SJCRH30 (cell line): ENCODE measurements around the gene HCFC1. TPM values are rescaled to one million over a fixed set of nuclear protein-coding genes. Genes with fewer than 3 reads are reported as not detected.

Experiments used
- DNase-seq, 2 experiments: peaks; one replicate each; pipeline ENCODE4 v3.0.0-alpha.2; 2015 to 2020
- H3K27ac ChIP-seq: fragments of 250-450 bp; sonication (Bioruptor Pico); 2 replicates; pipeline ENCODE4 v1.5.1; 2020; ENCODE audit warnings: mild to moderate bottlenecking, moderate library complexity
- H3K27me3 ChIP-seq: fragments of 250-450 bp; sonication (Bioruptor Pico); 2 replicates; pipeline ENCODE4 v1.5.1; 2020; ENCODE audit warnings: mild to moderate bottlenecking, moderate library complexity
- H3K36me3 ChIP-seq: fragments of 250-450 bp; sonication (Bioruptor Pico); 2 replicates; pipeline ENCODE4 v1.5.1; 2020; ENCODE audit warnings: mild to moderate bottlenecking, moderate library complexity
- H3K4me1 ChIP-seq: fragments of 250-450 bp; sonication (Bioruptor Pico); 2 replicates; pipeline ENCODE4 v1.5.1; 2020; ENCODE audit warnings: mild to moderate bottlenecking, moderate library complexity
- H3K4me3 ChIP-seq: fragments of 250-450 bp; sonication (Bioruptor Pico); 2 replicates; pipeline ENCODE4 v1.5.1; 2020; ENCODE audit warnings: mild to moderate bottlenecking, moderate library complexity
- H3K9me3 ChIP-seq: fragments of 250-450 bp; sonication (Bioruptor Pico); replicated peaks from 2 replicates; pipeline ENCODE4 v1.5.1; 2020; ENCODE audit warnings: mild to moderate bottlenecking, moderate library complexity
- total RNA-seq: library from RNA; depleted of rRNA; stranded (reverse); fragments of >200 nt; shearing (Covaris generic); gene quantifications from 2 replicates; pipeline ENCODE4 v1.2.3, GENCODE V29; 2014

Gene HCFC1
- total RNA-seq, 1 experiment from 2014 or later: 55.6 TPM

DNA sequence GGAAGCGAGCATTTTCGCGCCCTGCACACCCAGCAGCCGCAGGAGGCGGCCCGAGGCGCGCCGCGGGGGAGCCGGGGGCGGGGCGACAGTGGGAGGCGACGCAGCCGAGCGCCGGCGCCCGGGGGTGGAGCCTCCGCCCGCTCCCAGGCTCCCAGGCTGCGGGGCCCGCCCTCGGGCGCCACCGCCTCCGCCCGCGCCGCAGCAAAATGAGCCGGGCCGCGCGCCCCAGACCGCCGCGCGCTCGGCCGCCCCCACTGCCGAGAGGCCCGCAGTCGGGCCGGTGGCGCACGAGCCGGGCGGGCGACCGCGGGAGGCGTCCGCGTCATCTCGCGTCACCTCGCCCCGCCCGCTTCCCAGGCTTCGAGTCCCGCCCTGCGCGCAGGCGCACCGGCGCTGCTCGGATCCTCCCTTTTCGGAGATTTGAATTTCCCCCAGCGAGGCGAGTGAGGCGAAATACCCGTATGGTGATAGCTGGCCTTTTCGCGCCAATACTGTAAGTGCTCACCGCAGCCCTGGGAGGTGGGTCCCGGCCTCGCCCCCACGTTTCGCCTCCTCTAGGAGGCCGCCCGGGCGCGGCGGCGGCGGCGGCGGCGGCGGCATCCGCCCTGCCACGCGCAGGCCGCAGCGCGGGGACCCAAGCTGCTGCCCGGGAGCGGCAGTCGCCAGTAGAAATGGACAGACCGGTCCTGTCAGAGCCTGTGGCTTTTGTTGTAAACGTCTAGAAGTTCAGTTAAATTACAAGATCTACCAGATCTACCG lies 929 bp upstream of the HCFC1 start, which contains the start of gene TMEM187:
TMEM187 (plus strand) TSS at position 387 of the 759 bp plus-strand sequence. CDS start 9,309 bp downstream, outside the sequence.
- Histone ChIP-seq H3K27ac (peak within 1 kb of the TSS; percentile 100), H3K36me3 (peaks cover 8% of the 10 kb centered on the region; the same call in 1 of the 2 replicates), H3K27me3 (no peaks in the 10 kb centered on the region), H3K9me3 (no peaks in the 10 kb centered on the region), H3K4me3 (peak within 1 kb of the TSS; percentile 97), H3K4me1 (peaks cover 5% of the 10 kb centered on the region)
- DNase-seq: peak; percentile 91 to 92

GRCh38 chrX:153971124-153971449 lies 531 bp downstream of the HCFC1 start:
- peak overlapping the region; percentile 97 for H3K4me3 ChIP-seq
- no peaks in the 10 kb centered on the region for H3K27me3 ChIP-seq
- DNase-seq: peak; percentile 84 to 87
- H3K9me3 ChIP-seq: no peaks in the 10 kb centered on the region
- H3K36me3 ChIP-seq: peaks cover 8% of the 10 kb centered on the region; the same call in 1 of the 2 replicates
- H3K4me1 ChIP-seq: peaks cover 5% of the 10 kb centered on the region
- H3K27ac ChIP-seq: peak overlapping the region; percentile 100

DNA sequence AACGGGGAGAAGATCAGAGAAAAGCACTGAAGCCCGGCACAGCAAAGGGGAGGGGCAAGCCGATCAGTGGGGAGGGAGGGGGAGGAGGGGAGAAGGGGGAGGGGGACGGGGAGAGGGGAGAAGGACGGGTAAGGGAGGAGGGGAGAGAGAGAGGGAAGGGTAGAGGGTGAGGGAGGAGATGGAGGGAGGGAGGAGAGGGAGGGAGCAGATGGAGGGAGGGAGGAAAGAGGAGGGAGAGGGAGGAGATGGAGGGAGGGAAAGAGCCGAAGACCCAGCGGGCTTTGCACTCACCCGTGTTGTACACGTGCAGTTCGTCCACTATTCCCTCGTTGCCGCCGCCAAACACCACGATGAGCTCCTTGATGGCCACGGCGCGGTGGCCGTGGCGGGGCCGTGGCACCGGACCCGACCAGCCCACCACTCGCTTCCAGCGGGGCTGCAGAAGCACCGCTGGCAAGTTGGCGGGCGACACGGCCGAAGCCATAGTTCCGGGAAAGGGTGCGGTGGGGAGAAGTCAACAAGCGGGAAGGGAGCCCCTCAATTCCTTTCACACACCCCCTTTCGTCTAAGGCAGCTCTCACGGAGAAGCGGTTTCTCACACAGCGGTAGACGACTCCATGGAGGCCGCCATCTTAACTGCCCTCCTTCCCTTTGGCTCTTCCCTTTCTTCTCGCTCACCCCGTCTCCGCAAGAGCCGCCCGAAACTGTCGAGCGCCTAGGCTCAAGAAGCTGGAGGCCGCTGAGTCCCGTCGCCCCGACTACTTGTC lies 1.1 kb downstream of the HCFC1 start:
- Histone ChIP-seq H3K4me3 (peak overlapping the region; percentile 97), H3K36me3 (peaks cover 8% of the 10 kb centered on the region; the same call in 1 of the 2 replicates), H3K4me1 (peaks cover 5% of the 10 kb centered on the region), H3K27me3 (no peaks in the 10 kb centered on the region), H3K27ac (peak overlapping the region; percentile 100), H3K9me3 (no peaks in the 10 kb centered on the region)
- peak; percentile 59 to 67 for DNase-seq

- peak overlapping the region; percentile 54 for H3K27ac ChIP-seq
- DNase-seq: no peak
- H3K36me3 ChIP-seq: peaks cover 8% of the 10 kb centered on the region; the same call in 1 of the 2 replicates
- no peaks in the 10 kb centered on the region for H3K9me3 ChIP-seq
- peak overlapping the region; percentile 97 for H3K4me3 ChIP-seq
- no peaks in the 10 kb centered on the region for H3K27me3 ChIP-seq
- H3K4me1 ChIP-seq: peaks cover 5% of the 10 kb centered on the region
Measured at GRCh38 chrX:153969904-153970356, 1.7 kb downstream of the HCFC1 start.

GRCh38 chrX:153969125-153969903 lies 2.3 kb downstream of the HCFC1 start:
- peak overlapping the region; percentile 54 for H3K27ac ChIP-seq

GRCh38 chrX:153968754-153969124 lies 2.9 kb downstream of the HCFC1 start:
- DNase-seq: peak; percentile 78 to 83
- H3K4me1 ChIP-seq: peaks cover 5% of the 10 kb centered on the region
- no peaks in the 10 kb centered on the region for H3K27me3 ChIP-seq
- peak overlapping the region; percentile 54 for H3K27ac ChIP-seq
- peaks cover 8% of the 10 kb centered on the region; the same call in 1 of the 2 replicates for H3K36me3 ChIP-seq
- peak overlapping the region; percentile 97 for H3K4me3 ChIP-seq
- H3K9me3 ChIP-seq: no peaks in the 10 kb centered on the region

More at GRCh38 chrX:153969125-153969903, 2.3 kb downstream of the HCFC1 start:
- Histone ChIP-seq H3K4me3 (peak overlapping the region; percentile 97), H3K36me3 (peaks cover 8% of the 10 kb centered on the region; the same call in 1 of the 2 replicates), H3K27me3 (no peaks in the 10 kb centered on the region), H3K9me3 (no peaks in the 10 kb centered on the region), H3K4me1 (peaks cover 5% of the 10 kb centered on the region)
- DNase-seq: peak in 1 of 2 experiments; percentile 13

- Histone ChIP-seq H3K27me3 (no peaks in the 10 kb centered on the region), H3K9me3 (no peaks in the 10 kb centered on the region), H3K4me1 (peaks cover 5% of the 10 kb centered on the region), H3K36me3 (peaks cover 8% of the 10 kb centered on the region; the same call in 1 of the 2 replicates), H3K27ac (no peak overlapping the region), H3K4me3 (peak overlapping the region; percentile 97)
- no peak for DNase-seq
Measured at GRCh38 chrX:153968255-153968654, 3.4 kb downstream of the HCFC1 start.

DNA sequence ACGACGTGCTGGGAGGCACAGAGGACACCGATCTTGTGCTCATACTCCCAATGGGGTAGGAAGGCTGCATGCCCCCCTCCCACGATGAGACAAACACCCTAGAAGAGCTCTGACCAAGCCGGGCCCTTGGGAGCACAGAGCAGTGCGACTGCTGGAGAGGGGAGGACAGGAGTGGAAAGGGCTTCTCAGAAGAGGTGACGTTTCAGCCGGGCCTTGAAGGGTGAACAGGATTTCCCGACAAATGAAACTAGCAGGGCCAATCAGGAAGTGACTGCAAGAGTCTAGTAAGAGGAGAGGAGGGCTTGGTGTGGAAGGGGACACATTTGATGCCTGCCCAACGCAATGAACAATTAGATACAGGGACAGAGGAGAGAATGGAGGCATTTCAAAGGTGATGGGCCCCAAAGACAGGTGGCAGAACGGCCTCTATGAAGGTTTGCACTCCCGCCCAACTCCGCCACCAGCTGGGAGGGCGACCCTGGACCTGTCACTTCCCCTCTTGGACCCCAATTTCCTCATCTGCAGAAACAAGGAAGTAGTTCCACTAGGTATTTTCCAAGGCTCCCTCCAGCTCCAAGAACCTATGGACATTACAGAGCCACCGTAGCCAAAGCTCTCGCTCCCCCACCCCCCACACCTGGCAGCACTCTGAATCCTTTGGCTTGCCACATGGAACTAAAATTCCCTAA lies 3.9 kb downstream of the HCFC1 start:
- Histone ChIP-seq H3K36me3 (peaks cover 9% of the 10 kb centered on the region), H3K4me3 (no peak overlapping the region), H3K9me3 (no peaks in the 10 kb centered on the region), H3K4me1 (peaks cover 5% of the 10 kb centered on the region), H3K27me3 (no peaks in the 10 kb centered on the region), H3K27ac (no peak overlapping the region)
- no peak for DNase-seq

DNA sequence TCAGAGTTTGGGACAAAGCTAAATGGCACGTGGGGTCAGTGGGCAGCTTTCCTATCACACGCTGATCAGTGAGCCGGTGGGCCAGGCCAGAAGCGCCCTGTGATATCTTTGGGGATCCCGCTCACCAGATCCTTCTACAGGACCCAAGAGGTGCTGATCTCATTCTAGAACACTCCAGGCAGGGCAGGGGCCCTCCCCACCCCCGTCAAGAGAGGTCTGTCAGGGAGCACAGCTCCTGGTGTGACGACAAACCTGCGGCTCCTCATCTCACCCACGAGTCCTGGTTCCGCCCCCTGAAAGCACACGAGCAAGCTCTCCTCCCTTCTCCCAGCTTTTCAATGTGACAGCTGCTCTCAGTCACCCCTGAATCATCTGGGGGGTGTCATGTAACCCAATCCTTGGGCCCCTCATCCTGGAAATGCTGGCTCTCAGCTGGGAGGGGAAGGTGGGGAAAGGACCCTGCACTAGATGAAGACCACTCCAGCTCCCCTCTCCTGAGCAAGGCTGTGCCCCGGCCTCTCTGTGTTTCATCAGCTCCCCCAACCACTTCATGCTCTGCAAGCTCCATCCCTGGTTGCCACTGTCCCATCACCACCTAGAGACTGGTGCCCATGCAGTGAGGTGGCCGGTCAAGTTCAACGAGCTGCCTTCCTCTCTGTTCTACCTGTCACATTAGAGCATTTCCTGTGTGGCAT lies 4.6 kb downstream of the HCFC1 start:
- no peak overlapping the region for H3K27ac ChIP-seq

DNA sequence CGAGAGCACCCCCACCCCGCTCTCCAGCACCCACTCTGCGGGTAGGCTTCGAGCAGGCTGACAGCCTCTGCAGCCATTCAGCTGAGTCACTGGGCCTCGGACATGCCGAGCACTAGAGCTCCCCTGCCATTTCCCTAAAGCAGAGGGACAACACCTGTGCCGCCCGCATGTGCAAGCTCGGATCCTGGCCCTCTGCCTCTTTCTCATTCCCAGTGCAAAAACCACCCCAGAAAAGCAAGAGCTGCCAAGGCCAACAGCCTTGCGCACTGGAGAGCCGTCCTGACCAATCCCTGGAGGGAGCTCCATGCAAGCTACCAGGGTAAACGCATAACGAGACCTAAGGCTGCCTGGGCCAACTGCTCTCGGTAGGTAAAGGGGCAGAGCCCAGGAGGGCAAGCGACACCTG lies 5.3 kb downstream of the HCFC1 start:
- H3K36me3 ChIP-seq: peaks cover 23% of the 10 kb centered on the region
- no peaks in the 10 kb centered on the region for H3K9me3 ChIP-seq
- no peak overlapping the region for H3K4me3 ChIP-seq
- no peak for DNase-seq
- no peak overlapping the region for H3K27ac ChIP-seq
- peaks cover 5% of the 10 kb centered on the region for H3K4me1 ChIP-seq
- H3K27me3 ChIP-seq: no peaks in the 10 kb centered on the region

More for the DNA sequence above, 4.6 kb downstream of the HCFC1 start:
- Histone ChIP-seq H3K36me3 (peaks cover 16% of the 10 kb centered on the region), H3K4me1 (peaks cover 5% of the 10 kb centered on the region), H3K27me3 (no peaks in the 10 kb centered on the region), H3K4me3 (no peak overlapping the region), H3K9me3 (no peaks in the 10 kb centered on the region)
- no peak for DNase-seq

DNA sequence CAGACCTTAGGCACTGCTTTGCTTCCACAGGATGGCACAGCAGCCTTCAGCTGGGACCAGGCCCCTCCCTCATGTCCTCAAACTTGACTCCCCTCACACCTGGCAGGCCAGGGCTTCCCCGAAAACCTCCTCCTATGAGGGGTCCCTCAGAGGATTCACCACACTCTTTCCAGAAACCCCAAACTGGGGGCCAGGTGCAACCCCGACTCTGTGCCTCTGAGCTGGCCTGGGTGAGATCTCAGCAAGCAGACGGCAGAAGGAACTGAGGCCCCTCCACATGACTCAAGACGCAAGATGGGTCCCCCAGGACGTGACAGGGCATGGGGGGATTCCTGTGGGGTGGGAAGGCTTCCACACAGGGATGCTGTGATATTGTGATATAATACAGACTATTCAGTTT lies 6.2 kb downstream of the HCFC1 start:
- Histone ChIP-seq H3K4me1 (peaks cover 5% of the 10 kb centered on the region), H3K27me3 (no peaks in the 10 kb centered on the region), H3K36me3 (peaks cover 25% of the 10 kb centered on the region), H3K9me3 (no peaks in the 10 kb centered on the region), H3K4me3 (no peak overlapping the region), H3K27ac (no peak overlapping the region)
- no peak for DNase-seq

GRCh38 chrX:153964105-153964504 lies 7.5 kb downstream of the HCFC1 start:
- Histone ChIP-seq H3K4me3 (no peak overlapping the region), H3K4me1 (peaks cover 5% of the 10 kb centered on the region), H3K27me3 (no peaks in the 10 kb centered on the region), H3K9me3 (no peaks in the 10 kb centered on the region), H3K36me3 (peaks cover 34% of the 10 kb centered on the region), H3K27ac (no peak overlapping the region)
- no peak for DNase-seq

DNA sequence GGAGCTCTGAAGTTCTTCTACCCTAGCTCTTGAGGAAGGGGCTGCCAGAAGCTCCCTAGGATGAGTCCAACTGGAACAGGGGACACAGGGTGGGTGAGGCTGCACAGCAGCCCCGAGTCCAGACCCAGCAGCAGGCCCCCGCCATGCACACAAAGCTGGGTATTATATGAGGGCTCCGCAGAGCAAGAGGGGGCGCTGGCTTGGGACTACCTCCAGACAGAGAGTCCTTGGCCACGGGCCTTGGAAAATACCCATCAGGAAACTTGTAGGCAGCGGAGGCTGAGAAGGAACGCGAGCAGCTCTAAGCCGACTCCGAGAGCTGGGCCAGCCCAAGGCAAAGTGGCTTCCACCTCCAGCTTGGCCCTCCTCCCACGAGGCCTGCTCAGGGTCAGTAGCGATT lies 8.1 kb downstream of the HCFC1 start:
- no peaks in the 10 kb centered on the region for H3K27me3 ChIP-seq
- H3K4me3 ChIP-seq: no peak overlapping the region
- H3K4me1 ChIP-seq: peaks cover 5% of the 10 kb centered on the region
- no peak for DNase-seq
- H3K36me3 ChIP-seq: peaks cover 33% of the 10 kb centered on the region
- no peak overlapping the region for H3K27ac ChIP-seq
- H3K9me3 ChIP-seq: no peaks in the 10 kb centered on the region
